Amygdala (tissue), 56 donors: ENCODE measurements around the gene FHAD1.
"Not testable (repeated sequence)": the region's sequence is repeated elsewhere in the genome, so short reads cannot be mapped to it uniquely, and the experiment has no call there.

Experiments used
- DNase-seq, 56 donors: peaks; one replicate each; lab custom pipeline; 2025; lab: John Stamatoyannopoulos, UW

The FHAD1 gene

GRCh38 chr1:15297975-15298374 lies 51.0 kb downstream of the FHAD1 start:
- DNase-seq = not testable (repeated sequence)

GRCh38 chr1:15299179-15299578 lies 52.2 kb downstream of the FHAD1 start:
- no peak for DNase-seq

GRCh38 chr1:15299806-15300205 lies 52.8 kb downstream of the FHAD1 start:
- no peak for DNase-seq

- no peak for DNase-seq
Observed at GRCh38 chr1:15303935-15304334, 56.9 kb downstream of the FHAD1 start.

GRCh38 chr1:15304708-15305467 lies 57.9 kb downstream of the FHAD1 start:
- DNase-seq = peak in 26 of 56 donors; percentile 4 to 69 (median 20)

- DNase-seq = no peak
Observed at GRCh38 chr1:15305468-15305770, 58.4 kb downstream of the FHAD1 start.

- not testable (repeated sequence) for DNase-seq
Observed at GRCh38 chr1:15306352-15306751, 59.3 kb downstream of the FHAD1 start.

GRCh38 chr1:15308135-15308534 lies 61.1 kb downstream of the FHAD1 start:
- no peak for DNase-seq

- DNase-seq = no peak
Observed at GRCh38 chr1:15308621-15309027, 61.6 kb downstream of the FHAD1 start.

GRCh38 chr1:15309687-15310086 lies 62.7 kb downstream of the FHAD1 start:
- DNase-seq = no peak

- DNase-seq = no peak
Observed at GRCh38 chr1:15310544-15310943, 63.5 kb downstream of the FHAD1 start.

- DNase-seq = no peak
Observed at GRCh38 chr1:15311122-15311822, 64.2 kb downstream of the FHAD1 start.

GRCh38 chr1:15311880-15312279 lies 64.9 kb downstream of the FHAD1 start:
- DNase-seq = no peak

GRCh38 chr1:15312626-15313411 lies 65.8 kb downstream of the FHAD1 start:
- no peak for DNase-seq

- DNase-seq = peak in 2 of 56 donors; percentile 17 to 36
Observed at GRCh38 chr1:15314328-15315281, 67.6 kb downstream of the FHAD1 start.

GRCh38 chr1:15315815-15316214 lies 68.8 kb downstream of the FHAD1 start:
- DNase-seq = no peak

GRCh38 chr1:15316510-15316909 lies 69.5 kb downstream of the FHAD1 start:
- no peak for DNase-seq

GRCh38 chr1:15320267-15320666 lies 73.2 kb downstream of the FHAD1 start:
- DNase-seq = no peak

GRCh38 chr1:15321601-15322000 lies 74.6 kb downstream of the FHAD1 start:
- no peak for DNase-seq

- no peak for DNase-seq
Observed at GRCh38 chr1:15322648-15323350, 75.8 kb downstream of the FHAD1 start.
